GM19372 (cell line): Measurements from ENCODE around the gene KRT71.

Source experiments
- ATAC-seq: cut with Tn5 transposase; IDR thresholded peaks from one replicate; pipeline ENCODE4 v1.9.1; 2021; ENCODE audit warnings: mild to moderate bottlenecking, low read depth, moderate library complexity; ENCODE audit not compliant: unreplicated experiment

The KRT71 gene

GRCh38 chr12:52577316-52577715 lies 24.4 kb upstream of the KRT71 start:
- no peak for ATAC-seq

GRCh38 chr12:52575948-52576347 lies 23.0 kb upstream of the KRT71 start:
- ATAC-seq: no peak

GRCh38 chr12:52575256-52575655 lies 22.3 kb upstream of the KRT71 start:
- ATAC-seq: no peak

- ATAC-seq: no peak
Measured at GRCh38 chr12:52573743-52574142, 20.8 kb upstream of the KRT71 start, which contains the start of gene KRT74. Gene KRT74, minus strand, starts transcription at chr12:52573843. Its CDS starts 66 bp downstream, at chr12:52573777.

GRCh38 chr12:52573306-52573705 lies 20.4 kb upstream of the KRT71 start:
- ATAC-seq: no peak

- ATAC-seq: no peak
Measured at GRCh38 chr12:52570511-52570910, 17.6 kb upstream of the KRT71 start.

- ATAC-seq: no peak
Measured at GRCh38 chr12:52568111-52568510, 15.2 kb upstream of the KRT71 start.

- no peak for ATAC-seq
Measured at GRCh38 chr12:52566847-52567291, 13.9 kb upstream of the KRT71 start.

- no peak for ATAC-seq
Measured at GRCh38 chr12:52564582-52564981, 11.6 kb upstream of the KRT71 start.

- no peak for ATAC-seq
Measured at GRCh38 chr12:52561880-52562449, 9.0 kb upstream of the KRT71 start.

GRCh38 chr12:52559979-52560378 lies 7.0 kb upstream of the KRT71 start:
- no peak for ATAC-seq

GRCh38 chr12:52558781-52559445 lies 6.0 kb upstream of the KRT71 start:
- ATAC-seq: no peak

- no peak for ATAC-seq
Measured at GRCh38 chr12:52557476-52557875, 4.5 kb upstream of the KRT71 start.

GRCh38 chr12:52555577-52555976 lies 2.6 kb upstream of the KRT71 start:
- ATAC-seq: no peak

- no peak for ATAC-seq
Measured at GRCh38 chr12:52552055-52552454, 890 bp downstream of the KRT71 start.

- no peak for ATAC-seq
Measured at GRCh38 chr12:52551216-52551865, 1.6 kb downstream of the KRT71 start.

- no peak for ATAC-seq
Measured at GRCh38 chr12:52546126-52546525, 6.8 kb downstream of the KRT71 start.

- no peak for ATAC-seq
Measured at GRCh38 chr12:52543985-52544883, 8.7 kb downstream of the KRT71 start.

GRCh38 chr12:52542785-52543318 lies 10.1 kb downstream of the KRT71 start:
- ATAC-seq: no peak

GRCh38 chr12:52542157-52542556 lies 10.8 kb downstream of the KRT71 start:
- ATAC-seq: no peak

GRCh38 chr12:52541709-52542108 lies 11.2 kb downstream of the KRT71 start:
- ATAC-seq: no peak
